HCT116 (cell line): ENCODE measurements around the gene BZW2.

Experiments
- EZH2 ChIP-seq: fragments of 200-600 bp; sonication (generic); IDR thresholded peaks from 2 replicates; pipeline ENCODE4 v1.6.1; 2017; ENCODE audit warnings: antibody characterized with exemption, mixed run types
- MAX ChIP-seq: IDR thresholded peaks from 2 replicates; pipeline ENCODE4 v1.6.1; 2012

- no peak for TF ChIP-seq EZH2
- no peak for TF ChIP-seq MAX
Measured at GRCh38 chr7:16711730-16712129, 65.7 kb downstream of the BZW2 start.
